GM23338 (cell line): ENCODE data around the gene DCAF6. TPM values are rescaled to one million over a fixed set of nuclear protein-coding genes. Genes with fewer than 3 reads are reported as not detected.

ENCODE experiments used
- ATAC-seq: fragments of 200-7000 bp; cut with Tn5 transposase; 3 replicates; pipeline ENCODE4 v1.9.1; 2020
- DNase-seq: peaks from one replicate; pipeline ENCODE4 v3.0.0-alpha.2; 2015; ENCODE audit warnings: low spot score
- H2AFZ ChIP-seq: fragments of 200-600 bp; sonication (generic); 2 replicates; pipeline ENCODE4 v1.8.0; 2016; ENCODE audit warnings: antibody characterized with exemption, mild to moderate bottlenecking, moderate library complexity
- H3F3A ChIP-seq: fragments of 200-600 bp; sonication (generic); replicated peaks from 2 replicates; pipeline ENCODE4 v1.8.0; 2017; ENCODE audit warnings: antibody characterized with exemption, mixed run types, low read depth
- H3K27ac ChIP-seq: fragments of 200-600 bp; sonication (generic); 2 replicates; pipeline ENCODE4 v1.6.1; 2016; ENCODE audit warnings: low read depth
- H3K27me3 ChIP-seq: fragments of 200-600 bp; sonication (generic); 2 replicates; pipeline ENCODE4 v1.8.0; 2016; ENCODE audit warnings: mild to moderate bottlenecking, mixed run types, moderate library complexity; ENCODE audit not compliant: insufficient read depth
- H3K36me3 ChIP-seq: fragments of 200-600 bp; sonication (generic); 2 replicates; pipeline ENCODE4 v1.8.0; 2016; ENCODE audit warnings: mild to moderate bottlenecking; ENCODE audit not compliant: insufficient read depth
- H3K4me1 ChIP-seq: fragments of 200-600 bp; sonication (generic); 2 replicates; pipeline ENCODE4 v1.8.0; 2016; ENCODE audit warnings: mild to moderate bottlenecking, moderate library complexity; ENCODE audit not compliant: insufficient read depth
- H3K4me2 ChIP-seq: fragments of 200-600 bp; sonication (generic); 2 replicates; pipeline ENCODE4 v1.7.1; 2017; ENCODE audit warnings: mixed run types
- H3K4me3 ChIP-seq: fragments of 200-600 bp; sonication (generic); 2 replicates; pipeline ENCODE4 v1.6.1; 2016; ENCODE audit warnings: mixed run types
- H3K79me2 ChIP-seq: fragments of 200-600 bp; sonication (generic); replicated peaks from 2 replicates; pipeline ENCODE4 v1.8.0; 2017; ENCODE audit warnings: mild to moderate bottlenecking; ENCODE audit not compliant: insufficient read depth
- H3K9me2 ChIP-seq: fragments of 200-600 bp; sonication (generic); 2 replicates; pipeline ENCODE4 v1.8.0; 2017; ENCODE audit not compliant: insufficient read depth
- H4K20me1 ChIP-seq: fragments of 200-600 bp; sonication (generic); replicated peaks from 2 replicates; pipeline ENCODE4 v1.8.0; 2017; ENCODE audit warnings: mild to moderate bottlenecking; ENCODE audit not compliant: insufficient read depth
- H3K27ac Mint-ChIP-seq: 2 replicates; pipeline ENCODE4 v1.8.0; 2020; ENCODE audit warnings: inconsistent platforms, mild to moderate bottlenecking, moderate library complexity, mixed read lengths
- H3K27me3 Mint-ChIP-seq: 3 replicates; pipeline ENCODE4 v1.8.0; 2022; ENCODE audit warnings: low read depth, mild to moderate bottlenecking, moderate library complexity, mixed read lengths, inconsistent platforms; ENCODE audit not compliant: insufficient read depth, poor library complexity
- H3K36me3 Mint-ChIP-seq: 3 replicates; pipeline ENCODE4 v1.8.0; 2021; ENCODE audit warnings: low read depth, mild to moderate bottlenecking, inconsistent platforms, moderate library complexity, mixed read lengths
- H3K4me1 Mint-ChIP-seq: 3 replicates; pipeline ENCODE4 v1.8.0; 2020; ENCODE audit warnings: mild to moderate bottlenecking, inconsistent platforms, mixed read lengths
- H3K4me3 Mint-ChIP-seq: 3 replicates; pipeline ENCODE4 v1.8.0; 2021; ENCODE audit warnings: moderate library complexity, mild to moderate bottlenecking, inconsistent platforms, mixed read lengths
- H3K9me3 Mint-ChIP-seq: 3 replicates; pipeline ENCODE4 v1.8.0; 2020; ENCODE audit warnings: moderate library complexity, mild to moderate bottlenecking, inconsistent platforms, mixed read lengths
- CREB1 ChIP-seq: fragments of 250-450 bp; sonication (Bioruptor Pico); IDR thresholded peaks from 2 replicates; pipeline ENCODE4 v1.5.0; 2020; ENCODE audit warnings: low read depth, mild to moderate bottlenecking, moderate library complexity
- JUNB ChIP-seq: IDR thresholded peaks from one replicate; pipeline ENCODE4 v1.6.1; 2016; ENCODE audit warnings: antibody characterized with exemption; ENCODE audit not compliant: unreplicated experiment
- NANOG ChIP-seq: IDR thresholded peaks from 2 replicates; pipeline ENCODE4 v1.6.1; 2016; ENCODE audit warnings: antibody characterized with exemption, borderline replicate concordance
- REST ChIP-seq: IDR thresholded peaks from one replicate; pipeline ENCODE4 v1.6.1; 2018; ENCODE audit warnings: antibody characterized with exemption; ENCODE audit not compliant: unreplicated experiment
- ZNF114 ChIP-seq: fragments of 250-450 bp; sonication (Bioruptor Pico); IDR thresholded peaks from 2 replicates; pipeline ENCODE4 v1.5.0; 2020; ENCODE audit warnings: mild to moderate bottlenecking, moderate library complexity
- polyA plus RNA-seq: library from polyadenylated mRNA; unstranded; fragments of >200 nt; fragmentation: Nextera tagmentation; extraction: Ambion mirVana; gene quantifications from 2 replicates; pipeline ENCODE4 v1.2.1, GENCODE V29; 2016
- total RNA-seq: library from RNA; depleted of rRNA; stranded (reverse); fragments of >200 nt; shearing (Covaris generic); gene quantifications from 2 replicates; pipeline ENCODE4 v1.2.3, GENCODE V29; 2014
- TF ChIP-seq, protein P1 (sequence below), 2 experiments: fragments of 200-600 bp in 1 of 2; sonication (generic) in 1 of 2; conservative IDR thresholded peaks; 2 replicates each; pipeline versions ENCODE4 v1.5.1 to v1.6.1; 2016 to 2017; ENCODE audit warnings: antibody characterized with exemption in 2 of 2, low read depth in 2 of 2, mild to moderate bottlenecking in 2 of 2, moderate library complexity in 1 of 2
- TF ChIP-seq, protein P2 (sequence below): fragments of 250-450 bp; sonication (Bioruptor Pico); IDR thresholded peaks from 2 replicates; pipeline ENCODE4 v1.5.0; 2020; ENCODE audit warnings: mild to moderate bottlenecking, moderate library complexity

The DCAF6 gene
- total and polyA plus RNA-seq, 2 experiments from 2014 or later = 18.6 to 27.3 TPM

DNA sequence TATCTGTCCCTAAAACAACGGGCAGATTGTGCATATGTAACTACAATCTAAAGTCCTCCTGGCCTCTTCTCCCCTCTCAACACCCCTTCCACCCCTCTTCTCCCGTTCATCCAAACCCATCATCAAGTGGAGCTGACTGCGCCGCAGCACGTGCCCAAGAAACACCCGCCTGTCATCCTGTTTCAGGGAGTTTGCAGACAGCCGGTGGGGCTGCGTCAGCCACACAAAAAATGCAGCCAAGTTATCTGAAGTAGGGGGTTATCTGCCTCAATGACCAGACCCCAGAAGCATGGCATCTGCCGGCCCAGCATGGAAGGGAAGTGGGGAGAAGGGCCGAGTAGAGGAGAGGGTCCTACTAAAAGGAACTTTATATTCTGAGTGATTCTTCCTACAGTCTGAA is 151.2 kb downstream of the DCAF6 start:
- Mint-ChIP-seq H3K36me3 (no peaks in the 10 kb centered on the region; the same call in 1 of the 3 replicates), H3K4me1 (peaks cover 12% of the 10 kb centered on the region), H3K9me3 (no peaks in the 10 kb centered on the region), H3K4me3 (no peak overlapping the region), H3K27me3 (peaks cover 10% of the 10 kb centered on the region), H3K27ac (no peak overlapping the region)
- Histone ChIP-seq H3K9me2 (no peaks in the 10 kb centered on the region), H3K79me2 (no peaks in the 10 kb centered on the region), H3K27ac (no peak overlapping the region), H3F3A (no peaks in the 10 kb centered on the region), H3K4me3 (no peak overlapping the region), H3K27me3 (no peaks in the 10 kb centered on the region), H4K20me1 (no peaks in the 10 kb centered on the region), H3K4me2 (no peak overlapping the region), H3K4me1 (no peaks in the 10 kb centered on the region), H3K36me3 (no peaks in the 10 kb centered on the region), H2AFZ (no peak overlapping the region)
- TF ChIP-seq REST = no peak
- DNase-seq (no peak), ATAC-seq (no peak)

- no peak overlapping the region for H3K27ac Mint-ChIP-seq
- ATAC-seq = no peak
- TF ChIP-seq JUNB (no peak), NANOG (no peak), CREB1 (no peak), ZNF114 (CRISPR knock-in tag) (no peak)
- TF ChIP-seq, protein P1, sequence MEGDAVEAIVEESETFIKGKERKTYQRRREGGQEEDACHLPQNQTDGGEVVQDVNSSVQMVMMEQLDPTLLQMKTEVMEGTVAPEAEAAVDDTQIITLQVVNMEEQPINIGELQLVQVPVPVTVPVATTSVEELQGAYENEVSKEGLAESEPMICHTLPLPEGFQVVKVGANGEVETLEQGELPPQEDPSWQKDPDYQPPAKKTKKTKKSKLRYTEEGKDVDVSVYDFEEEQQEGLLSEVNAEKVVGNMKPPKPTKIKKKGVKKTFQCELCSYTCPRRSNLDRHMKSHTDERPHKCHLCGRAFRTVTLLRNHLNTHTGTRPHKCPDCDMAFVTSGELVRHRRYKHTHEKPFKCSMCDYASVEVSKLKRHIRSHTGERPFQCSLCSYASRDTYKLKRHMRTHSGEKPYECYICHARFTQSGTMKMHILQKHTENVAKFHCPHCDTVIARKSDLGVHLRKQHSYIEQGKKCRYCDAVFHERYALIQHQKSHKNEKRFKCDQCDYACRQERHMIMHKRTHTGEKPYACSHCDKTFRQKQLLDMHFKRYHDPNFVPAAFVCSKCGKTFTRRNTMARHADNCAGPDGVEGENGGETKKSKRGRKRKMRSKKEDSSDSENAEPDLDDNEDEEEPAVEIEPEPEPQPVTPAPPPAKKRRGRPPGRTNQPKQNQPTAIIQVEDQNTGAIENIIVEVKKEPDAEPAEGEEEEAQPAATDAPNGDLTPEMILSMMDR (conservative IDR thresholded peaks at IDR 0.05; ENCODE audit: low read depth in 2 of 2) = no peak
- TF ChIP-seq, protein P2, sequence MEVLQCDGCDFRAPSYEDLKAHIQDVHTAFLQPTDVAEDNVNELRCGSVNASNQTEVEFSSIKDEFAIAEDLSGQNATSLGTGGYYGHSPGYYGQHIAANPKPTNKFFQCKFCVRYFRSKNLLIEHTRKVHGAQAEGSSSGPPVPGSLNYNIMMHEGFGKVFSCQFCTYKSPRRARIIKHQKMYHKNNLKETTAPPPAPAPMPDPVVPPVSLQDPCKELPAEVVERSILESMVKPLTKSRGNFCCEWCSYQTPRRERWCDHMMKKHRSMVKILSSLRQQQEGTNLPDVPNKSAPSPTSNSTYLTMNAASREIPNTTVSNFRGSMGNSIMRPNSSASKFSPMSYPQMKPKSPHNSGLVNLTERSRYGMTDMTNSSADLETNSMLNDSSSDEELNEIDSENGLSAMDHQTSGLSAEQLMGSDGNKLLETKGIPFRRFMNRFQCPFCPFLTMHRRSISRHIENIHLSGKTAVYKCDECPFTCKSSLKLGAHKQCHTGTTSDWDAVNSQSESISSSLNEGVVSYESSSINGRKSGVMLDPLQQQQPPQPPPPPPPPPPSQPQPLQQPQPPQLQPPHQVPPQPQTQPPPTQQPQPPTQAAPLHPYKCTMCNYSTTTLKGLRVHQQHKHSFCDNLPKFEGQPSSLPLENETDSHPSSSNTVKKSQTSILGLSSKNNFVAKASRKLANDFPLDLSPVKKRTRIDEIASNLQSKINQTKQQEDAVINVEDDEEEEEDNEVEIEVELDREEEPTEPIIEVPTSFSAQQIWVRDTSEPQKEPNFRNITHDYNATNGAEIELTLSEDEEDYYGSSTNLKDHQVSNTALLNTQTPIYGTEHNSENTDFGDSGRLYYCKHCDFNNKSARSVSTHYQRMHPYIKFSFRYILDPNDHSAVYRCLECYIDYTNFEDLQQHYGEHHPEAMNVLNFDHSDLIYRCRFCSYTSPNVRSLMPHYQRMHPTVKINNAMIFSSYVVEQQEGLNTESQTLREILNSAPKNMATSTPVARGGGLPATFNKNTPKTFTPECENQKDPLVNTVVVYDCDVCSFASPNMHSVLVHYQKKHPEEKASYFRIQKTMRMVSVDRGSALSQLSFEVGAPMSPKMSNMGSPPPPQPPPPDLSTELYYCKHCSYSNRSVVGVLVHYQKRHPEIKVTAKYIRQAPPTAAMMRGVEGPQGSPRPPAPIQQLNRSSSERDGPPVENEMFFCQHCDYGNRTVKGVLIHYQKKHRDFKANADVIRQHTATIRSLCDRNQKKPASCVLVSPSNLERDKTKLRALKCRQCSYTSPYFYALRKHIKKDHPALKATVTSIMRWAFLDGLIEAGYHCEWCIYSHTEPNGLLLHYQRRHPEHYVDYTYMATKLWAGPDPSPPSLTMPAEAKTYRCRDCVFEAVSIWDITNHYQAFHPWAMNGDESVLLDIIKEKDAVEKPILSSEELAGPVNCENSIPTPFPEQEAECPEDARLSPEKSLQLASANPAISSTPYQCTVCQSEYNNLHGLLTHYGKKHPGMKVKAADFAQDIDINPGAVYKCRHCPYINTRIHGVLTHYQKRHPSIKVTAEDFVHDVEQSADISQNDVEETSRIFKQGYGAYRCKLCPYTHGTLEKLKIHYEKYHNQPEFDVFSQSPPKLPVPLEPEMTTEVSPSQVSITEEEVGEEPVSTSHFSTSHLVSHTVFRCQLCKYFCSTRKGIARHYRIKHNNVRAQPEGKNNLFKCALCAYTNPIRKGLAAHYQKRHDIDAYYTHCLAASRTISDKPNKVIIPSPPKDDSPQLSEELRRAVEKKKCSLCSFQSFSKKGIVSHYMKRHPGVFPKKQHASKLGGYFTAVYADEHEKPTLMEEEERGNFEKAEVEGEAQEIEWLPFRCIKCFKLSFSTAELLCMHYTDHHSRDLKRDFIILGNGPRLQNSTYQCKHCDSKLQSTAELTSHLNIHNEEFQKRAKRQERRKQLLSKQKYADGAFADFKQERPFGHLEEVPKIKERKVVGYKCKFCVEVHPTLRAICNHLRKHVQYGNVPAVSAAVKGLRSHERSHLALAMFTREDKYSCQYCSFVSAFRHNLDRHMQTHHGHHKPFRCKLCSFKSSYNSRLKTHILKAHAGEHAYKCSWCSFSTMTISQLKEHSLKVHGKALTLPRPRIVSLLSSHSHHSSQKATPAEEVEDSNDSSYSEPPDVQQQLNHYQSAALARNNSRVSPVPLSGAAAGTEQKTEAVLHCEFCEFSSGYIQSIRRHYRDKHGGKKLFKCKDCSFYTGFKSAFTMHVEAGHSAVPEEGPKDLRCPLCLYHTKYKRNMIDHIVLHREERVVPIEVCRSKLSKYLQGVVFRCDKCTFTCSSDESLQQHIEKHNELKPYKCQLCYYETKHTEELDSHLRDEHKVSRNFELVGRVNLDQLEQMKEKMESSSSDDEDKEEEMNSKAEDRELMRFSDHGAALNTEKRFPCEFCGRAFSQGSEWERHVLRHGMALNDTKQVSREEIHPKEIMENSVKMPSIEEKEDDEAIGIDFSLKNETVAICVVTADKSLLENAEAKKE (CRISPR knock-in tag) = no peak
These were observed 152.2 kb downstream of the DCAF6 start for GRCh38 chr1:168088511-168089325.

More at GRCh38 chr1:168088511-168089325, 152.2 kb downstream of the DCAF6 start:
- Mint-ChIP-seq H3K9me3 (no peaks in the 10 kb centered on the region), H3K4me1 (peaks cover 12% of the 10 kb centered on the region), H3K36me3 (no peaks in the 10 kb centered on the region; the same call in 1 of the 3 replicates), H3K4me3 (no peak overlapping the region), H3K27me3 (peaks cover 10% of the 10 kb centered on the region)
- H3K27ac ChIP-seq = no peak overlapping the region
- H3K36me3 ChIP-seq = no peaks in the 10 kb centered on the region
- no peak for DNase-seq
- no peaks in the 10 kb centered on the region for H3K79me2 ChIP-seq
- no peaks in the 10 kb centered on the region for H3K27me3 ChIP-seq
- no peak overlapping the region for H3K4me3 ChIP-seq
- no peaks in the 10 kb centered on the region for H3F3A ChIP-seq
- no peaks in the 10 kb centered on the region for H4K20me1 ChIP-seq
- H3K9me2 ChIP-seq = no peaks in the 10 kb centered on the region
- no peak overlapping the region for H3K4me2 ChIP-seq
- no peaks in the 10 kb centered on the region for H3K4me1 ChIP-seq
- H2AFZ ChIP-seq = no peak overlapping the region
